Liver (tissue), 9 donors: ENCODE data around the gene DTX3L. TPM values are rescaled to one million over a fixed set of nuclear protein-coding genes. Genes with fewer than 3 reads are reported as not detected.

Experiments
- DNase-seq: peaks from one replicate; pipeline ENCODE4 v3.0.0-alpha.2; 2017; ENCODE audit warnings: low spot score
- H3K27ac ChIP-seq, 2 donors: one replicate each; pipeline ENCODE4 v1.7.0; 2013; ENCODE audit warnings: inconsistent platforms in 2 of 2, low read length in 2 of 2, control low read depth in 1 of 2, low read depth in 1 of 2, mild to moderate bottlenecking in 1 of 2
- H3K27me3 ChIP-seq, 4 donors: one replicate each; pipeline versions ENCODE4 v1.6.1 to v1.7.0; 2013; ENCODE audit warnings: low read length in 3 of 4, inconsistent platforms in 1 of 4, mild to moderate bottlenecking in 1 of 4, moderate library complexity in 1 of 4; ENCODE audit not compliant: control insufficient read depth in 4 of 4, insufficient read depth in 4 of 4
- H3K36me3 ChIP-seq, 4 donors: one replicate each; pipeline versions ENCODE4 v1.6.1 to v1.7.0; 2013; ENCODE audit warnings: low read length in 3 of 4, mild to moderate bottlenecking in 3 of 4, low read depth in 1 of 4, moderate library complexity in 1 of 4; ENCODE audit not compliant: control insufficient read depth in 4 of 4, insufficient read depth in 3 of 4
- H3K4me1 ChIP-seq, 4 donors: one replicate each; pipeline versions ENCODE4 v1.6.1 to v1.7.0; 2013; ENCODE audit warnings: low read length in 3 of 4, mild to moderate bottlenecking in 3 of 4, moderate library complexity in 1 of 4; ENCODE audit not compliant: control insufficient read depth in 4 of 4, insufficient read depth in 4 of 4
- H3K4me3 ChIP-seq, 3 donors: one replicate each; pipeline versions ENCODE4 v1.6.1 to v1.7.0; 2013; ENCODE audit warnings: low read length in 3 of 3, control low read depth in 1 of 3, low read depth in 1 of 3, mild to moderate bottlenecking in 1 of 3
- H3K9ac ChIP-seq, 2 donors: one replicate each; pipeline ENCODE4 v1.7.0; 2013; ENCODE audit warnings: low read length in 2 of 2, mild to moderate bottlenecking in 2 of 2, moderate library complexity in 2 of 2, control low read depth in 1 of 2, low read depth in 1 of 2
- H3K9me3 ChIP-seq, 4 donors: one replicate each; pipeline versions ENCODE4 v1.6.1 to v1.7.0; 2013; ENCODE audit warnings: low read length in 3 of 4; ENCODE audit not compliant: control insufficient read depth in 4 of 4
- ATF3 ChIP-seq: IDR thresholded peaks from 2 replicates; pipeline ENCODE4 v1.6.1; 2016; ENCODE audit warnings: antibody characterized with exemption
- CTCF ChIP-seq: fragments of 150-350 bp; IDR thresholded peaks from 2 replicates; pipeline ENCODE4 v1.5.1; 2017; ENCODE audit warnings: improper control_type of control experiment, low read depth, low read length; ENCODE audit not compliant: missing input control
- EGR1 ChIP-seq, 2 donors: IDR thresholded peaks; 2 replicates each; pipeline ENCODE4 v1.6.1; 2016 to 2018; ENCODE audit warnings: antibody characterized with exemption in 2 of 2, low read depth in 2 of 2
- FOXA1 ChIP-seq: IDR thresholded peaks from 2 replicates; pipeline ENCODE4 v1.6.1; 2016; ENCODE audit warnings: antibody characterized with exemption
- FOXA2 ChIP-seq: IDR thresholded peaks from 2 replicates; pipeline ENCODE4 v1.6.1; 2016; ENCODE audit warnings: antibody characterized with exemption
- GABPA ChIP-seq, 2 donors: IDR thresholded peaks in 1 of 2; conservative IDR thresholded peaks in 1 of 2; 2 replicates each; pipeline ENCODE4 v1.6.1; 2016; ENCODE audit warnings: antibody characterized with exemption in 2 of 2, mild to moderate bottlenecking in 1 of 2, moderate library complexity in 1 of 2
- HNF4A ChIP-seq, 2 donors: conservative IDR thresholded peaks; 2 replicates each; pipeline ENCODE4 v1.6.1; 2016; ENCODE audit warnings: antibody characterized with exemption in 2 of 2, mild to moderate bottlenecking in 2 of 2
- HNF4G ChIP-seq: IDR thresholded peaks from 2 replicates; pipeline ENCODE4 v1.6.1; 2016; ENCODE audit warnings: antibody characterized with exemption
- JUND ChIP-seq, 2 donors: IDR thresholded peaks; 2 replicates each; pipeline ENCODE4 v1.6.1; 2016; ENCODE audit warnings: antibody characterized with exemption in 2 of 2
- NR2F2 ChIP-seq: IDR thresholded peaks from 2 replicates; pipeline ENCODE4 v1.6.1; 2016; ENCODE audit warnings: antibody characterized with exemption
- RAD21 ChIP-seq, 2 donors: IDR thresholded peaks; 2 replicates each; pipeline ENCODE4 v1.6.1; 2016; ENCODE audit warnings: antibody characterized with exemption in 2 of 2, mild to moderate bottlenecking in 2 of 2
- REST ChIP-seq: IDR thresholded peaks from 2 replicates; pipeline ENCODE4 v1.6.1; 2016; ENCODE audit warnings: antibody characterized with exemption, mild to moderate bottlenecking
- RXRA ChIP-seq, 2 donors: IDR thresholded peaks; 2 replicates each; pipeline ENCODE4 v1.6.1; 2017 to 2018; ENCODE audit warnings: antibody characterized with exemption in 2 of 2, mild to moderate bottlenecking in 1 of 2
- SP1 ChIP-seq: IDR thresholded peaks from 2 replicates; pipeline ENCODE4 v1.6.1; 2018; ENCODE audit warnings: antibody characterized with exemption, mild to moderate bottlenecking
- TAF1 ChIP-seq: conservative IDR thresholded peaks from 2 replicates; pipeline ENCODE4 v1.6.1; 2016; ENCODE audit warnings: antibody characterized with exemption, mild to moderate bottlenecking
- YY1 ChIP-seq: IDR thresholded peaks from 2 replicates; pipeline ENCODE4 v1.6.1; 2016; ENCODE audit warnings: antibody characterized with exemption, mild to moderate bottlenecking
- ZBTB33 ChIP-seq: IDR thresholded peaks from 2 replicates; pipeline ENCODE4 v1.6.1; 2016; ENCODE audit warnings: antibody characterized with exemption
- WGBS: extraction: QIAGEN DNeasy Blood & Tissue Kit; methylation state at CpG from one replicate; pipeline ENCODE4 v1.1.7; 2013; 5-methylcytosine and 5-hydroxymethylcytosine counted together
- polyA plus RNA-seq, 2 donors: library from polyadenylated mRNA; stranded (reverse) in 1 of 2; unstranded in 1 of 2; fragments of 200-250 nt in 1 of 2; fragments of >200 nt in 1 of 2; fragmentation: Nextera tagmentation in 1 of 2; extraction: Ambion mirVana in 1 of 2; gene quantifications; one replicate each; pipeline versions ENCODE4 v1.2.1 to v1.2.3, GENCODE V29; 2013 to 2015
- total RNA-seq, 2 donors: library from RNA; depleted of rRNA; stranded (reverse); fragments of >200 nt; gene quantifications; one replicate each; pipeline ENCODE4 v1.2.3, GENCODE V29; 2014
- TF ChIP-seq, protein P1 (sequence below): IDR thresholded peaks from 2 replicates; pipeline ENCODE4 v1.6.1; 2016; ENCODE audit warnings: antibody characterized with exemption
- donor health status: healthy.
- donor health status: healthy.
- donor health status: healthy.
- donor health status: healthy.
- donor health status: healthy.

The DTX3L gene
- total and polyA plus RNA-seq, 4 donors = 16.9 to 44.5 (median 23.5) TPM

- 97% methylated on average over 1 of the region's 1 CpG for WGBS
- no peaks in the 10 kb centered on the region for H3K36me3 ChIP-seq
- no peaks in the 10 kb centered on the region for H3K9me3 ChIP-seq
- H3K27ac ChIP-seq = no peak overlapping the region
- no peak overlapping the region for H3K9ac ChIP-seq
- H3K4me3 ChIP-seq = no peak overlapping the region
- H3K4me1 ChIP-seq = no peaks in the 10 kb centered on the region
- no peaks in the 10 kb centered on the region for H3K27me3 ChIP-seq
- TF ChIP-seq ATF3 (no peak), HNF4A (conservative IDR thresholded peaks at IDR 0.05) (no peak), NR2F2 (no peak), ZBTB33 (no peak), FOXA2 (no peak), SP1 (no peak), GABPA (IDR thresholded peaks at IDR 0.05 in 1 of 2, conservative IDR thresholded peaks at IDR 0.05 in 1 of 2) (no peak), REST (no peak), FOXA1 (no peak), YY1 (no peak), JUND (IDR thresholded peaks at IDR 0.05) (no peak), RAD21 (IDR thresholded peaks at IDR 0.05) (no peak), CTCF (no peak), RXRA (IDR thresholded peaks at IDR 0.05) (no peak), HNF4G (no peak), TAF1 (no peak), EGR1 (IDR thresholded peaks at IDR 0.05; ENCODE audit: low read depth in 2 of 2) (no peak)
- TF ChIP-seq, protein P1, sequence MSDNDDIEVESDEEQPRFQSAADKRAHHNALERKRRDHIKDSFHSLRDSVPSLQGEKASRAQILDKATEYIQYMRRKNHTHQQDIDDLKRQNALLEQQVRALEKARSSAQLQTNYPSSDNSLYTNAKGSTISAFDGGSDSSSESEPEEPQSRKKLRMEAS = no peak
- no peak for DNase-seq
These were observed 44.8 kb downstream of the DTX3L start for GRCh38 chr3:122608916-122609315.
